Measurements from ENCODE around the gene AASDHPPT.

DNA sequence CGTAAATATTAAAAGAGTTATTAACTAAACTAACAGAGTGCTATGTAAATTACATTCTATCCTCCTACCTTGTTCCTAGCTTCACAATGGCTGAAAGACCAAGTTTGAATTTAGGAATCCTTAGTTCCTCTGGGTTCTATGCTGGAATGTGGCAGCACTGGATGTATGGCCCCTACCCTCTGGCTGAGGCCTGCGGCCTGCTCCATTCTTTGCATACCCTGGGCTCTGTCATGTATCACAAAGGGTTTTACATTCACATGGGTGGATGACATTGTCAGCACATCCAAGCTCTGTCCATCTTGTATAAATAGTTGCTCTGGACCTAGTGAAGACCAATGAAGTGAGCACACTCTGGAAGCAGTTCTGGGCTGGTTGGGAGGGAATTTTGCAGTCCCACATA lies 54.5 kb downstream of the AASDHPPT start:
- TF ChIP-seq, protein P1, sequence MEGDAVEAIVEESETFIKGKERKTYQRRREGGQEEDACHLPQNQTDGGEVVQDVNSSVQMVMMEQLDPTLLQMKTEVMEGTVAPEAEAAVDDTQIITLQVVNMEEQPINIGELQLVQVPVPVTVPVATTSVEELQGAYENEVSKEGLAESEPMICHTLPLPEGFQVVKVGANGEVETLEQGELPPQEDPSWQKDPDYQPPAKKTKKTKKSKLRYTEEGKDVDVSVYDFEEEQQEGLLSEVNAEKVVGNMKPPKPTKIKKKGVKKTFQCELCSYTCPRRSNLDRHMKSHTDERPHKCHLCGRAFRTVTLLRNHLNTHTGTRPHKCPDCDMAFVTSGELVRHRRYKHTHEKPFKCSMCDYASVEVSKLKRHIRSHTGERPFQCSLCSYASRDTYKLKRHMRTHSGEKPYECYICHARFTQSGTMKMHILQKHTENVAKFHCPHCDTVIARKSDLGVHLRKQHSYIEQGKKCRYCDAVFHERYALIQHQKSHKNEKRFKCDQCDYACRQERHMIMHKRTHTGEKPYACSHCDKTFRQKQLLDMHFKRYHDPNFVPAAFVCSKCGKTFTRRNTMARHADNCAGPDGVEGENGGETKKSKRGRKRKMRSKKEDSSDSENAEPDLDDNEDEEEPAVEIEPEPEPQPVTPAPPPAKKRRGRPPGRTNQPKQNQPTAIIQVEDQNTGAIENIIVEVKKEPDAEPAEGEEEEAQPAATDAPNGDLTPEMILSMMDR (IDR thresholded peaks at IDR 0.05; ENCODE audit: low read length): no peak
- no peak for TF ChIP-seq EZH2 (IDR thresholded peaks at IDR 0.05; ENCODE audit: borderline replicate concordance, low read length)

Measured in OCI-LY1 (cell line).